Measurements from ENCODE around the gene STX12. TPM values are rescaled to one million over a fixed set of nuclear protein-coding genes. Genes with fewer than 3 reads are reported as not detected.

Gene STX12
- total RNA-seq, 2 experiments from 2014 or later = 31.9 to 35.7 TPM

Other genes starting within 250 kb of the STX12 start
- 10 to 100 TPM in 1 of 2 experiments, 1 to 10 TPM in 1; 7.7 to 10.1 TPM for gene AHDC1, start 169.1 kb upstream of the STX12 start, total RNA-seq
- under 1 TPM; 0.10 to 0.14 TPM for gene FGR, start 138.0 kb upstream of the STX12 start, total RNA-seq
- gene IFI6, start 101.0 kb upstream of the STX12 start, total RNA-seq = 100 to 1,000 TPM; 115 to 125 TPM
- gene FAM76A, start 47.3 kb upstream of the STX12 start, total RNA-seq = 1 to 10 TPM; 8.4 to 9.7 TPM
- 10 to 100 TPM; 34.1 to 35.8 TPM for gene PPP1R8, start 57.6 kb downstream of the STX12 start, total RNA-seq
- gene THEMIS2, start 99.3 kb downstream of the STX12 start, total RNA-seq = 10 to 100 TPM; 12.9 to 17.5 TPM
- 10 to 100 TPM; 62.9 to 76.7 TPM for gene RPA2, start 141.4 kb downstream of the STX12 start, total RNA-seq
- under 1 TPM; 0.52 to 0.72 TPM for gene SMPDL3B, start 161.8 kb downstream of the STX12 start, total RNA-seq
- 1 to 10 TPM; 3.2 to 4.8 TPM for gene XKR8, start 186.8 kb downstream of the STX12 start, total RNA-seq

Measured in activated naive CD4-positive, alpha-beta T cell treated with anti-CD3 and anti-CD28 coated beads for 36 hours (primary cell).